CD4-positive, alpha-beta T cell treated with Interleukin-6 for 4 hours (primary cell): ENCODE results near the gene ADAP1.
A peak's percentile ranks its signal among the peaks of the same experiment; 100 is the strongest.

Experiments used
- DNase-seq: peaks from one replicate; pipeline ENCODE4 v3.0.0-alpha.2; 2020; ENCODE audit warnings: mixed read lengths

The ADAP1 gene

DNA sequence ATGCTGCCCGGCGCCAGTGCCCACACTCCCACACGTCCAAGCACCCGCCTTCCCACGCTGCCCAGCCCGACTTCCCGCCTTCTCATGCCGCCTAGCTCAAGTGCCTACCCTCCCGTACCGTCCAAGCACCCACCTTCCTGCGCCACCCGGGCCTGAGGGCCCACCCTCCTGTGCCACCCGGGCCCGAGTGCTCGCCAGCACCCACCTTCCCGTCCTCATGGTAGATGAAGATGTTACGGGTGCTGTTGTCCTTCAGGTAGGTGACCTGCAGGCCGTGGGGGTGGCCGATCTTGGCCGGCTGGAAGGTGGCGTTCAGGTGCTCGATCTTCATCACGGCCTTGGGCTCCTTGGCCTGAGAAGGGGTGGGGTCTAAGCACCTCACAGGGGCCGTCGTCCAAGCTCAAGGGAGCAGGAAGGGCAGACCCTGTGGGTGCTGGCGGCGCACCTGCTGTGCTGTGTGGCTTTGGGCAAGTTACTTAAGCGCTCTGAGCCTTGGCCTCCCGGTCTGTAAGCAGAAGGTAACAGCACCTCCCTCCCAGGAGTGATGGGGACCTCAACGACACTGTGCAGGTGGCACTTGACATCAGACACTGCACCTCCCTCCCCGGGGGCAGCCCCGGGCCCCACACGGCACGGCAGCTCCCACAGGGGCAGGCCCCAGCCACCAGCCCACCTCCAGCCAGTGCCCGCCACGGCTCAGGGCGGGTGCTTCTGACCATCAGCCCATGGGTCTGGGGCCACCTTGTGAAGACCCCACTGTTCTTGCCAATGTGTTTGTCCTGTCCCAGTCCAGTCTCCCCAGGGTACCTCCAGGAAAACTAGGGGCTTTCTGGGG, 50.3 kb downstream of the ADAP1 start:
- no peak for DNase-seq

DNA sequence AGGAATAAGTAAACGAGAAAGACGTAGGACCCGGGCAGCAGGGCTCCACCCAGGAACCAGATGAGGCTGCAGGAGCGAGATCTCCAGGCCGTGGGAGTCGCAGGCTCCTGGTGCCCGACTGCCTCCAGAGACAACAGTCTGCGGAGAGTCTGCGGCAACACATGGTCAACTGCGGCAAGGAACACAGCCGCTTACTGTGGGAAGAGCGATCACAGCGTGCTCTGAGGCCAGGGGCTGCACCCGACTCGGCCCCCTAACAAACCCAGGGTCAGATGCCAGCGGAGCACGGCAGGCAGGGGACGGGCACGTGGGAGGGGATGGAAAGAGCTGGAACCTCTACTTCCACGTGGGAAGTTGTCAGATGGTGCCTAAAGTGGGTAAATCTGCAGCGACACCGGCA, 51.5 kb downstream of the ADAP1 start:
- no peak for DNase-seq

DNA sequence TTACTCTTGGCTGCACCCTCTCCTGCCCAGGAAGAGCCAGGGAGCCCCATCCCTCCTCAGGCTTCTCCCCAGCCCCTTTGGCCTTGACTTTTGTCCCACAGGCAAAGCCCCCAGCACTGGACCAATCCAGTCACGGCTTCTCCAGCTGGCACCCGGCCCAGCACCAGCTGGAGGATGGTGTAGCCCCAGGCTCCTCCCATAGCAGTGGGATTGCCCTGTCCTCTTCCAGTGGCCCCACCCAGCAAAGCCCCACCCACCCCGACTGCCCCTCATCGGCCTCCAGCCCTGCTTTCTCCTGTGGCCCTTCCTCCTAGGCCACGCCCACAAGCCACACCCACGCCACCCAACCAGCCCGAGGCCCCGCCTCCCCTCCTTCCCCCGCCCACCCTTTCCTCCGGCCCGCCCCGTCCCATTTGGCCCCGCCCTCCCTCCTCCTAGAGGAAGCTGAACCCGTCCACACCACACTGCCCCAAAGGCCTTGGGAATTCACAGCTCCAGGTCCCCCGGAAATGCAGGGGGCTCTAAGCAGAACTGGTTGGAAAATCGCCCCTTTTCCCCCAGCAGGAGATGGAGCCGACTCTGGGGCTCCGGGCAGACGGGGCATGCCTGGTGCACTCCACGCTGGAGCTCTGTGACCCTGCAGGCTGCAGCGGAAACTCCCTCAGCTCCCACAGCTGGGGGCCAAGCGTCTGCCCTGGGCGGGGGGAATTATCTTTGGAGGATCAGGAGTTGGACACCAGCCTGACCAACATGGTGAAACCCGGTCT, 52.9 kb downstream of the ADAP1 start:
- peak; percentile 47 for DNase-seq

DNA sequence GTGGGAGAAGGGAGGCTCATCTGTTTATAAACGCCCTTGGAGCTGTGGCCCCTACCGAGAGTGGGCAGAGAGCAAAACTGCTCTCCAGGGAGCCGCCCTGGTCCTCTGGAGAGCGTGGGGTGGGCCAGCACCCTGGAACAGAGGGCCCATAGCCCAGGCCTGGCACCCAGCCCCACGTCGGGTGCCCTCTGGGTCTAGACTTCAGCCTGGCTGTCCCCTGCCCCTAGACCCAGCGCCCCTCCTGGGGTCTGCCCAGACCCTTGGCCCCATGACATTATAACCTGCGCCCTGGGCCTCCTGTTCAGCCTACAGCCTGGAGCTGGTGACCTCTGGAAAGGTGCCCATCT, 53.5 kb downstream of the ADAP1 start:
- DNase-seq: no peak

DNA sequence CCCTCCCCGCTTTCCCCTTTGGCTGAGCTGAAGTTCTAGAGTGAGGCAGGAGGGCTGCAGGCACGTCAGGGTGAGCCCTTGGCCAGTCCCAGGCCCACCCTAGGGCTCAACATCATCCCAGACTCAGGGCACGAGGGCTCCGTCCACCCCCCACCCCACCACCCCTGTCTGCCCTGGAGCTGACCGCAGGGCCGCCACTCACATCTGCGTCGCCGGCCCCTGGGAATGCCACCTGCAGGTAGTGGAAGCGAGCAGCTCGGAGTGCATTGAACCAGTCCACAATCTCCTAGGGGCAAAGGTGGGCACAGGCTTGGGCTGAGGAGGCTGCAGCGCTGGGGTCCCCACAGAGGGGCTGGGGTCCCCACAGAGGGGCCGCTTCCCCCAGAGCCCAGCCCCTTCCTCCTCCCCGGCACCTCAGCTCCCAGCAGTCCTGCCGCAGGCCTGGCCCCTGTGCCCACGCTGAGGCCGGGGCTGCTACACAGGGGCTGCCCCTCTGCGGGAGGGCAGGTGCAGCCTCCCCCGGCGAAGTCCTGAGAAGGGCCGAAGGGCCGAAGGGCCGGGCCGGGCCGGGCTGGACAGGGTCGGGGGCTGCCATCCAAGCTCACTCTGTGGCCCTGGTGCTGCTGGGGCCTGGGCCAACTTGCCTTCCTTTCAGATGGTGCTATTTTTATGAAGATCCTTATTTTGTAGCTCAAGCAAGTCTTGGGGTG, 54.0 kb downstream of the ADAP1 start:
- no peak for DNase-seq

DNA sequence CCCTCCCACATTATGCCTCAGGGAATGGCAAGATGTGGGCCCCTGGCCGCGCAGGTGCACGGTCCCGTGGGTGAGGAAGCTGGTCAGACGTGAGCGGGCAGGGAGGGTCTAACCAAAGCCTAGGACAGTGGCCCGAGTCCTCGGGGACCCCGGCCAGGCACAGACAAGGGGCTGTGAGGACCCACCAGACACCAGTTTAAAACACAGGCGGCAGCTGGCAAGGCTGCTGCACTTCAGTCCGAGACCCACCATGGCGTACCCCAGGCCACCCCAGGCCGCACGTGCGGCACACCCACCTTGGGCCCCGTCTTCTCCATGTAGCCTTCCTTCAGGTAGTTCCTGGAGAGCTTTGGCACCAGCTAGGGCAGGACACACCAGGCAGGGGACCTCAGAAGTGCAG, 54.7 kb downstream of the ADAP1 start:
- DNase-seq: no peak

DNA sequence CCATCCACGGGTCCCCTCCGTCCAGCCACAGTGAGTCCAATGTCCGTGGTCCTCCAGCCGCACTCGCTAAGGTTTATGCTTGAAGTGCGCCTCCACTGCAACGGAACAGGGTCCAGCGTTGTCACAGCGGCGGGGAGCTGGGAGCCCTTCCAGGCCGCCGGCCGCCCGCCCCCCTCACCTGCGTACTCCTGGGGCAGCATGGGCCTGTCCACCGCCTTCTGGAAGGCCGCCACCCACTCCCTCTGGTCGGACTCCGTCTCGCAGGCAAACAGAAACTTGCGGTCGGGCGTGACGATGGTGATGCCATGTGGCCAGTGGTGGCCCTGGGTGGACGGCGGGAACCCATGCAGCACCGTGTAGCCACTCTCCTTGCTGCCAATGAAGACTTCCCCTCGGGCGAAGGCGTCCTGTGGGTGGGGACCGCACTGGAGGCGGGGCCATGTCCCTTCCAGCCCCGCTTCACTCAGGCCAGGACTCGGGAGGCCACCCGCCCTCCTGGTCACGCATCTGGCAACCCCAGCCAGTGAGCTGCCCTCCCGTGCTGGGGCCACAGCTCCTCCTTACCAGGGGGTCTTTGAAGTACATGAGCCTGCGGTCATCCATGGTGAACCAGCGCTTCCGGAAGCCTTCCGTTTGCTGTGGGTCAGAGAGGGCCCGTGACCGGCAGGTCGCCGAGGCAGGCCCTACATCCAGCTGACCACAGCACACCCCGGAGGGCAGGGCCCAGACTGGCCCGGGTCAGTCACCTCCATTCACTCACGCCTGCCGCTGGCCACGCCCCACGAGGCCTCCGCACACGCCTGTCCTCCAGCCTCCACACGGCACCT, 55.4 kb downstream of the ADAP1 start:
- DNase-seq: no peak

DNA sequence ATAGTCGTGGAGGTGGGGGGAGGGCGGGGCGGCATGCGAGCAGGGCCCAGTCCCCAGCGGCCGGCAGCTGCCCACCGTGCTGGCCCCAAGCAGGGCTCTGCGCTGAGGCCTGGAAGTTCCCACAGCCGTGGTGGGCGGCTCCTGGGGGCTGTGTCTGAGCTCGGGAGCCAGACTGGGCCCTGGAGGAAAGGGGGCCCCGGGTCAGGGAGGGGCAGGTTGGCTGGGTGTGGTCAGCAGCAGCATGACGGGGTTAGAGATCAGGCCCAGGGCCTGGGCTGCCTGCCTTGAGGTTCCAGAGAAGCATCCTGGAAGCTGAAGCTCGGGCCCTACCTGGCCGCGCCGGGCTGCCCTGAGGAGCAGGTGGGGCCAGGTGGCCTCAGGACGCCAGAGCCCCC, 56.0 kb downstream of the ADAP1 start:
- no peak for DNase-seq

DNA sequence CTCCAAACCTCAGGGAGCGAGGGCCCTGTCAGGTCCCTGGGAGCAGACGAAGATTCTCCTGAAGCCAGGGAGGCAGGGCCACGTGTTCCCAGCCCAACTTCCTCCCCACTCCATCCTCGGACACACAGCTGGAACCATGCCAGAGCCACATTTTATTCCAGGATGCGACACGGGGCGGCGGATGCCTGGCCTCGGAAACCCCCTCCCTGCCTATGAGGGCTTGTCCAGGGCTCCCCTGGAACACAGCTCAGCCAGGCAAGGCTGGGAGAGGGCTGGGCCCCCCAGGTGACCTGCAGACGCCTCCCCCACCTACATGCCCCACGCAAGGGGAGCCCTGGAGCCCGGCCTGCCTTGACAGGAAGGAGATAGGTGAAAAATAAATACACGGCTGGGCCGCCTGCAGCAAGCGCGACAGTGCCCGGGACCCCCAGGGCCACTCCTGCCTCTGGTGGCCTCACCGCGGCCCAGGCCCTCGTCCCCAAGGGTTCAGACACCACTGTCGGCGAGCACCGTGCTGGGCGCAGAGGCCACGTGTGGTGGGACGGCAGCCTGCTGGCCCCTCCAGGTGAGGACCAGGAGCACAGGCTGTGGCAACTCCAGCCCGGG, 56.6 kb downstream of the ADAP1 start:
- no peak for DNase-seq

DNA sequence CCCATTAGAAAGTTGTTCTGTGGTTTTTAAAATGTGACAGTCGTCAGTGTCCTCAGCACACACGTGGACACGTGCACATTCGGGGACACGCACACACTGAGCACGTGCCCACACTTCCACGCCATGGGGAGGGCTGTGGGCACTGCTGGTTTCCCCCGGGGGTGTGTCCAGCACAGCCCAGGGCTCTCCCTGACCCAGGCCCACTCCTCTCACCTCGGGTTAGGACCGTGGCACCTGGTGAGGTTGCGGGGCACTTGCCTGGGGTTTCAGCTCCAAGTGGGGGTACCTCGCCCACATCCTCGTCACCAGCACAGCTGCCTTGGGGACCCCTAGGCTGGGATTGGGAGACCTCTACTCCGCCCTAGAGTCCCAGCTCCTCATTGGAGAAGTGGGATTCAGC, 57.4 kb downstream of the ADAP1 start:
- no peak for DNase-seq

DNA sequence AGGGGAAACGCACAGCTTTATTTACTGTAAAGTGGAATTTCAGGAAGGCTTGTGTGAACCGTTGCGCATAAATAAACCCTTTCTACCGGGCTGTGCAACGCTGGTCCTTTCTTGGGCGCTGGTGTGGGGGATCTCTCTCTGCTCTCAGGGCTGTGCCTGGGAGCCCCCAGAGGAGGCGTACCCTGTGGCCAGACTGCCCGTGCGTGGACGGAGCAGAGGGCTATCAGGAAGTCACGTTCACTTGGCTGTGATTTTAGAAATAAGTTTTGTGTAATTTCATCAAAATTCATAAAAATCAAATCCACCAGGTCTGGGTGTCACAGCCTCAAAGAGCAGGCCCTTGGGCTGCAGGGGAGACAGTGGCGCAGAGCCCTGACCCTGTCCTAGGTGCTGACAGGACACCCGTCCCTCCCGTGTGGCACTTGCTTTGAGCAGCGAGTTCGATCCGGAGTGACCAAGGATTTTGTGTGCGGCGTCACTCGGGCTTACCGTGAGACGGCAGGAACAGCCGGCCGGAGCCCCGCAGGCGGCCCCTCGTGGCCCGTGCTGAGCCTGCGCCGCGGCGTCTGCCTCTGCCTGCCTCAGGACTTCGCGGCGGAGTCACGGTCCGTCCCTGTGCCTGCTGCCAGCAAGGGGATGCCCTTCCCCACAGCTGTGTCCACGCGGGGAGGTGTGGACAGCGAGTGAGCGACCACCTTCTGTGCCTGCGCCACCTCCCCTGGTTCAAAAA, 58.0 kb downstream of the ADAP1 start:
- DNase-seq: no peak

DNA sequence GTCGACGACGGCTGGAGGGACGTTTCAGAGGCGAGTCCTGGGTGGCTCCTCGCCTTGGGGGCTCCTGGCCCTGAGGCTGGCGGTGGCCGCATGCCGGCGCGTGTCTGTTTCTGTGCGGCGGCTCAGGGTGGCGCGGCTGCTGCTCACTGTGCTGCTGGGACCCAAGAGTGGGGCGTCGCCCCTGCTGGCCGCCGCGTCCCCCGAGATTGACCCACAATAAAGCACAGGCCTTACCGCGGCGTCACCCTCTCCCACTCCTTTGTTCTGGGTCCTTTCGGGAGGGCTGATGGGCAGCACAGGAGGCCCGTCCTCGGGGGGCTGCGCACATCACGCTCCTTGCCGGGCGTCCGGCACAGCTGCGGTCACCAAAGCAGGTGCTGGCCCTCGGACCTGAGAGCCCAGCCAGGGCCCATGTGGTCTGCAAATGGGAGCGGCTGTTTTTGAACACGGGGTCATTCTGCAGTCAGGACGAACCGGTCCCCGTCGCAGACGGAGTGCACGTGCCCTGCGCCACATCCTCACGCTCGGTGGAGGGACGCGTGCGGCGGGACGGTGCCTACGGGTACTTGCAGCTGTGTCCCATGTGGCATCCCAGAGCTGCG, 58.9 kb downstream of the ADAP1 start:
- no peak for DNase-seq

DNA sequence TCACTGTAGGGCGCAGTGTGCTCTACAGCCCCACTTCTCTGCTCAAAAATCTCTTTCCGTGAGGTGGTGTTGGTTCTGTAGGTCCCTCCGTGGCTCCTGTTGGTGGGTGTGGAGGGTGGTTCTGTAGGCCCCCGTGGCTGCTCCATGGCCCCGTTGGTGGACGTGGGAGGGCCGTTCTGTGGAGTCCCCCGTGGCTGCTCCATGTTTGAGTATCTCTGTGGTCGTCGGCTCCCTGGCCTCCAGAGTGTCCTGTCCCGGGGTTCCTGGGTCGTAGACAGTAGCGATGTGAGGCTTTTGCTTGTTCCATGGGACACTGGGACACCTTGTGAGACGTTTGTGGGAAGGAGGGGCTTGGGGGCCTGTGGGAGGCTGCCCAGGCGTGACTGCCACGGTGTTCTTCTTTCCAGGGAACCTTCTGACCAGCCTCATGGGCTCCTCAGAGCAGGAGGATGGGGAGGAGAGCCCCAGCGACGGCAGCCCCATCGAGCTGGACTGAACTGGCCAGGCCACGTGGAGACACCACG, 59.5 kb downstream of the ADAP1 start:
- no peak for DNase-seq

DNA sequence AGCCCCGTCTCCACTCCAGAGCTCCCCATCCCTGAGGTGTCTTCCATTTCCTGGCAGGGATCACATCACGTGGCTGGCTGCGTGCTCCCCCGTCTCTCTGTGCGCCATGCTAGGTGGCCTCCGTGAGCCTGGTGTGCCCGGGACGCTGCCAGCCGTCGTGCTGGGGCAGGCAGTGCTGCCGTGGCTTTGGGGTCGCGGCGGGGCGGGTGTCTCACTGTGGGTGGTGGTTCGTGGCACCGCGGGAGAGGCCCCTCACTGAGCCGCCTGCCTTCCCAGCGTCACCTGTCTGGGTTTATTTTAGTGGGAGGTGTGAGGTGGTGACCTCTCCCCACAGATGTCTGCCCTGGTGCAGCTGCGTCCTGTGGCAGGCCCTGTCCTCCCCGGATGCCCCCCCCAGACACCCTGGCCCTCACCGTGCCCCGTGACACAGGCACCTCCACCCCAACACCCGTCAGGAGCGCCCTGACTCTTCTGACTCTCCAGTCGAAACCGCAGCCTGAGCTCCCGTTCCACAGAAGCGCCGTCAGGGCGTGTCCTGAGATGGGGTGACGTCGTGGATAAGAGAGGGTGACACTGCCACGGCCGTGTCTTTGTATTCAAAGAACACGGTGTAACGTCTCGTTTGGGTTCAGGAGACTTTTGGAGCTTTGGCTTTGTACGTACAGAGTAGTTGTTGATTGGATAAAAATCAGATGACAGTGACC, 60.2 kb downstream of the ADAP1 start:
- no peak for DNase-seq

DNA sequence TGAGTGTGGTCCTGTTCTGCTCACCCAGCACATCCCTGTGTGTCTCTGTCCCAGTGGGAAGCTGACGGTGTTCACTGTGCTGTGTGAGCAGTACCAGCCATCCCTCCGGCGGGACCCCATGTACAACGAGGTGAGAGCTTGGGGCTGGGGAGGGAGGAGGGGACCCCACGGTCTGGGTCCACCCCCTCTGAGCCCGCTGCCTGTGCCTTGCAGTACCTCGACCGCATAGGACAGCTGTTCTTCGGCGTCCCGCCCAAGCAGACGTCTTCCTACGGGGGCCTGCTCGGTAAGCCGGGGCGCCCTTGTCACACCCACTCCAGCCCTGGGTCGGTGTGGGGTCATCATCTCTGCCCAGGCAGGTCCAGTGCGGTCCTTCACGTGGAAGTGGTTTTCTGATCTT, 60.8 kb downstream of the ADAP1 start:
- DNase-seq: no peak

DNA sequence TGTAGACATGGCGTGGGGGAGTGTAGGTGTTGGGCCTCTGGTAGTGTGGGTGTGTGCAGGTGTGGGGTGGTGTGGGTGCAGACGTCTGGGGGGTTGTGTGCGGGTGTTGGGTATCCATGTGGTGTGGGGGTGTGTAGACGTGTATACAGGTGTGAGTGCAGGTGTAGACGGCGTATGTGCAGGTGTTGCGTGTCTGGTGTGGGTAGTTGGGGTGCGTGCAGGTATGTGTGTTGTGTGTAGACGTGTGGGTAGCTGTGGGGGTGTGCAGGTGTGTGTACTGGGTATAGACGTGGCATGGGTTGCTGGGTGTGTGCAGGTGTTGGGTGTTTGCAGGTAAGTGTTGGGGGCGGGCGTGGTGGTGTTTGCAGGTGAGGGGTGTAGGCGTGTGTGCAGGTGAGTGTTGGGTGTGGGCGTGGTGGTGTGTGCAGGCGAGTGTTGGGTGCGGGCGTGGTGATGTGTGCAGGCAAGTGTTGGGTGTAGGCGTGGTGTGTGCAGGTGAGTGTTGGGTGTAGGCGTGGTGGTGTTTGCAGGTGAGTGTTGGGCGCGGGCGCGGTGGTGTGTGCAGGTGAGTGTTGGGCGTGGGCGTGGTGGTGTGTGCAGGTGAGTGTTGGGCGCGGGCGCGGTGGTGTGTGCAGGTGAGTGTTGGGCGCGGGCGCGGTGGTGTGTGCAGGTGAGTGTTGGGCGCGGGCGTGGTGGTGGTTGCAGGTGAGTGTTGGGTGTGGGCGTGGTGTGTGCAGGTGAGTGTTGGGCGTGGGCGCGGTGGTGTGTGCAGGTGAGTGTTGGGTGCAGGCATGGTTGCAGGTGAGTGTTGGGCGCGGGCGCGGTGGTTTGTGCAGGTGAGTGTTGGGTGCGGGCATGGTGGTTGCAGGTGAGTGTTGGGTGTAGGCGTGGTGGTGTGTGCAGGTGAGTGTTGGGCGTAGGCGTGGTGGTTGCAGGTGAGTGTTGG, 61.6 kb downstream of the ADAP1 start:
- DNase-seq: no peak

DNA sequence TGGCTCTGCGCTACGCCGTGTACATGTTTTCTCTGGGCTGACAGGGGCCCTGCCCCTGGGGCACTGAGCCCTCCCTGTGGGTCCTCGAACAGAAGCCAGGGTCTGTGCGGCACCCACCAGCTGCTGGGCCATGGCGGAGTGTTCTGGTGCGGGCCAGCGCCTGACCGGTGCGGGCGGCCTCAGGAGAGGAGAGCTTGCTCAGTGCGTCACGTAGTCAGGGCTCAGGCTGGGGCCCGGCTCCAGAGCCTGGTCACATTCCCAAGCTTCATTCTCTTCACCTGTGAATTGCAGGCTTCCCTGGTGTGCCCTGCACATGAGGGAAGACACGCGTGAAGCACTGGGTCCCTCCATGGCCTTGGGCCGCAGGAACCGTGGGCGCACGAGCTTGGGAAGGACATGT, 62.7 kb downstream of the ADAP1 start:
- no peak for DNase-seq

DNA sequence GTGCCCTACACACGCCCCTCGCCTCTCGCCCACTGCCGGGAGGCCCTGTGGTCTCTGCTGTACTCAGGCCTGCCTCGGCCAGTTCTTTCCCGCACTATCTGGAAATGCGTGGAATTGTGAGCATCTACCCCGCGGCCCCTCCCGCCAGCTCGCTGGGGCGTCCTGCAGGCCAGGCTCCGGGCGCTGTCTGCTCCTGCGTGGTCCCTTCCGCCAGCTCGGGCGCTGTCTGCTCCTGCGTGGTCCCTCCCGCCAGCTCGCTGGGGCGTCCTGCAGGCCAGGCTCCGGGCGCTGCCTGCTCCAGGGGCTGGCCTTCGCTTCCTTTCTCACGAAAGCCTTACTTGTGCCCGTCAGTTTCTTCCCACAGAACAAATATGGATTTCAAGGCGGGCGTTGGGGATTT, 63.2 kb downstream of the ADAP1 start:
- no peak for DNase-seq

DNA sequence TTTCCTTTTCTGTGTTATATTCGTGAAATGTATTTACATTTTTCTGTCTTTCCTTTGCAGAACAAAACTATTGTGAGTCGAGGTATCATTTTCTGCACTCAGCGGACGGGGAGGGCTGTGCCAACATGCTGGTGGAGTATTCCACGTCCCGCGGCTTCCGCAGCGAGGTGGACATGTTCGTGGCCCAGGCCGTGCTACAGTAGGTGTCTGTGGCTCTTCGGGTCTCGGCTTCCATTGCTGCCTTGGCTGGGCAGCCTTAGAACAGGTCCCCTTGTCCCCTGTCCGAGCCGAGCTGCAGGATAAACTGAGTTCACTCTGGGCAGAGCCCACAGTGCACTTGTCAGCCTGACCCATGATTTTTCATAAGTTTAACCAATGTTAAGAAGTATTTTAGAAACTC, 63.6 kb downstream of the ADAP1 start:
- no peak for DNase-seq
